Activated CD4-positive, alpha-beta memory T cell treated with anti-CD3 and anti-CD28 coated beads for 36 hours (primary cell): ENCODE data around the gene USF1. TPM values are rescaled to one million over a fixed set of nuclear protein-coding genes. Genes with fewer than 3 reads are reported as not detected.

Experiments used
- CTCF ChIA-PET: fragments of 350-600 bp; sonication (Branson Sonifier 250); formaldehyde crosslinking; loops from one replicate; lab custom pipeline; 2021; ENCODE audit warnings: antibody characterized with exemption, inconsistent platforms; lab: Charles Lee
- POLR2A ChIA-PET: fragments of 350-600 bp; sonication (Branson Sonifier 250); formaldehyde crosslinking; loops from one replicate; lab custom pipeline; 2021; ENCODE audit warnings: antibody characterized with exemption; lab: Charles Lee
- DNase-seq: peaks from one replicate; pipeline ENCODE4 v3.0.0-alpha.2; 2020
- H3K27ac Mint-ChIP-seq: one replicate; pipeline ENCODE4 v1.8.0; 2021; ENCODE audit warnings: mixed read lengths
- H3K27me3 Mint-ChIP-seq: one replicate; pipeline ENCODE4 v1.8.0; 2021; ENCODE audit warnings: mixed read lengths
- H3K36me3 Mint-ChIP-seq: one replicate; pipeline ENCODE4 v1.8.0; 2021; ENCODE audit warnings: mixed read lengths
- H3K4me1 Mint-ChIP-seq: one replicate; pipeline ENCODE4 v1.8.0; 2021; ENCODE audit warnings: low read depth, mixed read lengths
- H3K4me3 Mint-ChIP-seq: one replicate; pipeline ENCODE4 v1.8.0; 2021; ENCODE audit warnings: mild to moderate bottlenecking, mixed read lengths
- H3K9me3 Mint-ChIP-seq: one replicate; pipeline ENCODE4 v1.8.0; 2021; ENCODE audit warnings: mixed read lengths
- intact Hi-C: fragments of 100-400 bp; cut with micrococcal nuclease; formaldehyde crosslinking; loops from one replicate; pipeline ENCODE4 v1.15.1; 2023
- total RNA-seq, 2 experiments: library from RNA; stranded (reverse); gene quantifications; one replicate each; pipeline ENCODE4 v1.2.3, GENCODE V29; 2021

USF1 gene
- total RNA-seq, 2 experiments from 2014 or later, result 43.4 to 43.7 TPM

GRCh38 chr1:161076410-161076809, 30.6 kb upstream of the USF1 start:
- DNase-seq, result no peak
- peaks cover 7% of the 10 kb centered on the region for H3K4me1 Mint-ChIP-seq
- H3K27me3 Mint-ChIP-seq, result no peaks in the 10 kb centered on the region
- H3K9me3 Mint-ChIP-seq, result no peaks in the 10 kb centered on the region
- H3K36me3 Mint-ChIP-seq, result no peaks in the 10 kb centered on the region
- H3K27ac Mint-ChIP-seq, result no peak overlapping the region
- intact Hi-C loops, result no loop called here
- ChIA-PET POLR2A (no interaction called here), CTCF (interaction anchor here (1.0 kb wide), 1 partner anchor 21 kb away, joined by 4 read pairs; no protein-coding TSS in a partner anchor)
- no peak overlapping the region for H3K4me3 Mint-ChIP-seq

- CTCF ChIA-PET, result interaction anchor here (0.7 kb wide), 1 partner anchor 23 kb away, joined by 3 read pairs; no protein-coding TSS in a partner anchor
- POLR2A ChIA-PET, result no interaction called here
These were observed 29.0 kb upstream of the USF1 start for GRCh38 chr1:161074676-161075368.

GRCh38 chr1:161073474-161074121, 27.8 kb upstream of the USF1 start:
- ChIA-PET POLR2A (no interaction called here), CTCF (interaction anchor here (1.0 to 7.3 kb wide), 2 partner anchors 13 to 24 kb away, joined by 3 to 120 read pairs; partner anchors contain the start of gene KLHDC9)
- Mint-ChIP-seq H3K27me3 (no peaks in the 10 kb centered on the region), H3K4me1 (peaks cover 22% of the 10 kb centered on the region), H3K36me3 (peaks cover 8% of the 10 kb centered on the region), H3K4me3 (no peak overlapping the region), H3K27ac (no peak overlapping the region), H3K9me3 (peaks cover 2% of the 10 kb centered on the region)
- no peak for DNase-seq
- intact Hi-C loops, result no loop called here

More at GRCh38 chr1:161074676-161075368, 29.0 kb upstream of the USF1 start:
- Mint-ChIP-seq H3K4me1 (peaks cover 21% of the 10 kb centered on the region), H3K27me3 (no peaks in the 10 kb centered on the region), H3K9me3 (peaks cover 2% of the 10 kb centered on the region), H3K27ac (no peak overlapping the region), H3K4me3 (no peak overlapping the region), H3K36me3 (no peaks in the 10 kb centered on the region)
- no peak for DNase-seq
- intact Hi-C loops, result no loop called here

GRCh38 chr1:161072751-161073449, 27.1 kb upstream of the USF1 start:
- Mint-ChIP-seq H3K9me3 (peaks cover 2% of the 10 kb centered on the region), H3K4me1 (peaks cover 23% of the 10 kb centered on the region), H3K4me3 (no peak overlapping the region), H3K27me3 (no peaks in the 10 kb centered on the region), H3K36me3 (peaks cover 14% of the 10 kb centered on the region), H3K27ac (peak overlapping the region; percentile 39)
- ChIA-PET CTCF (interaction anchor here (1.6 to 7.3 kb wide), 4 partner anchors 21 to 60 kb away, joined by 10 to 120 read pairs (median 16); partner anchors contain the start of genes DEDD, KLHDC9 and USF1), POLR2A (no interaction called here)
- DNase-seq, result no peak
- intact Hi-C loops, result no loop called here

GRCh38 chr1:161071886-161072371, 26.2 kb upstream of the USF1 start:
- intact Hi-C loops, result no loop called here
- POLR2A ChIA-PET, result interaction anchor here (0.7 to 3.9 kb wide), 2 partner anchors 26 to 45 kb away, joined by 3 to 18 read pairs; partner anchors contain the start of genes NIT1, PFDN2 and USF1
- DNase-seq, result peak; percentile 64
- peaks cover 20% of the 10 kb centered on the region for H3K36me3 Mint-ChIP-seq
- no peaks in the 10 kb centered on the region for H3K27me3 Mint-ChIP-seq
- peaks cover 2% of the 10 kb centered on the region for H3K9me3 Mint-ChIP-seq
- peaks cover 31% of the 10 kb centered on the region for H3K4me1 Mint-ChIP-seq
- H3K27ac Mint-ChIP-seq, result peak overlapping the region; percentile 39
- H3K4me3 Mint-ChIP-seq, result no peak overlapping the region
- CTCF ChIA-PET, result interaction anchor here (0.6 to 7.3 kb wide), 14 partner anchors 8 to 282 kb away, joined by 3 to 120 read pairs (median 10); partner anchors contain the start of genes DEDD, KLHDC9, NIT1 and PFDN2

- Mint-ChIP-seq H3K4me1 (peaks cover 38% of the 10 kb centered on the region), H3K27me3 (no peaks in the 10 kb centered on the region), H3K4me3 (no peak overlapping the region), H3K9me3 (peaks cover 2% of the 10 kb centered on the region), H3K27ac (peak overlapping the region; percentile 99), H3K36me3 (peaks cover 27% of the 10 kb centered on the region)
- DNase-seq, result no peak
- CTCF ChIA-PET, result interaction anchor here (0.5 to 7.3 kb wide), 15 partner anchors 9 to 156 kb away, joined by 3 to 120 read pairs (median 8); partner anchors contain the start of genes DEDD, KLHDC9, NIT1 and PFDN2
- intact Hi-C loops, result loop anchor here (1.0 kb wide), 2 partner anchors 22 to 27 kb away; no protein-coding TSS in a partner anchor
- POLR2A ChIA-PET, result interaction anchor here (0.6 to 3.9 kb wide), 11 partner anchors 8 to 132 kb away, joined by 3 to 39 read pairs (median 5); partner anchors contain the start of genes DEDD, NIT1, PFDN2 and TSTD1
These were observed 25.0 kb upstream of the USF1 start for GRCh38 chr1:161070761-161071160.

GRCh38 chr1:161069731-161070270, 24.0 kb upstream of the USF1 start, which contains the start of gene ARHGAP30:
Gene ARHGAP30, minus strand, starts transcription at chr1:161069891. Its CDS starts 267 bp downstream, at chr1:161069624.
- CTCF ChIA-PET, result interaction anchor here (0.8 to 7.3 kb wide), 19 partner anchors 9 to 292 kb away, joined by 3 to 120 read pairs (median 4); partner anchors contain the start of genes DEDD, KLHDC9, NIT1 and PFDN2
- Mint-ChIP-seq H3K36me3 (peaks cover 27% of the 10 kb centered on the region), H3K27me3 (no peaks in the 10 kb centered on the region), H3K27ac (peak within 1 kb of the TSS; percentile 99), H3K4me1 (peaks cover 43% of the 10 kb centered on the region), H3K4me3 (peak within 1 kb of the TSS; percentile 97), H3K9me3 (peaks cover 2% of the 10 kb centered on the region)
- DNase-seq, result peak; percentile 95
- POLR2A ChIA-PET, result interaction anchor here (0.7 to 3.9 kb wide), 17 partner anchors 9 to 96 kb away, joined by 3 to 39 read pairs (median 4); partner anchors contain the start of genes DEDD, KLHDC9, NIT1 and PFDN2
- intact Hi-C loops, result loop anchor here (1.0 to 5.0 kb wide), 6 partner anchors 22 to 98 kb away; partner anchors contain the start of genes F11R and PPOX

- DNase-seq, result peak; percentile 38
- ChIA-PET POLR2A (interaction anchor here (0.8 to 3.9 kb wide), 14 partner anchors 9 to 273 kb away, joined by 3 to 39 read pairs (median 4); partner anchors contain the start of genes KLHDC9, LY9, NIT1 and PFDN2), CTCF (interaction anchor here (0.8 to 7.3 kb wide), 16 partner anchors 12 to 292 kb away, joined by 3 to 120 read pairs (median 4); partner anchors contain the start of genes DEDD, KLHDC9, NIT1 and PFDN2)
- intact Hi-C loops, result loop anchor here (1.0 to 5.0 kb wide), 4 partner anchors 46 to 98 kb away; partner anchors contain the start of genes F11R and PPOX
- peak overlapping the region; percentile 97 for H3K4me3 Mint-ChIP-seq
- peaks cover 30% of the 10 kb centered on the region for H3K36me3 Mint-ChIP-seq
- H3K4me1 Mint-ChIP-seq, result peaks cover 48% of the 10 kb centered on the region
- peak overlapping the region; percentile 99 for H3K27ac Mint-ChIP-seq
- no peaks in the 10 kb centered on the region for H3K27me3 Mint-ChIP-seq
- H3K9me3 Mint-ChIP-seq, result peaks cover 2% of the 10 kb centered on the region
These were observed 23.5 kb upstream of the USF1 start for GRCh38 chr1:161069241-161069640.

GRCh38 chr1:161068306-161069234, 22.8 kb upstream of the USF1 start:
- Mint-ChIP-seq H3K4me1 (peaks cover 54% of the 10 kb centered on the region), H3K27me3 (no peaks in the 10 kb centered on the region), H3K36me3 (peaks cover 35% of the 10 kb centered on the region), H3K4me3 (peak overlapping the region; percentile 97), H3K27ac (peak overlapping the region; percentile 99), H3K9me3 (peaks cover 2% of the 10 kb centered on the region)
- ChIA-PET POLR2A (interaction anchor here (0.6 to 3.9 kb wide), 16 partner anchors 9 to 273 kb away, joined by 3 to 39 read pairs (median 4); partner anchors contain the start of genes DEDD, LY9, NIT1 and PFDN2), CTCF (interaction anchor here (0.5 to 7.3 kb wide), 13 partner anchors 16 to 234 kb away, joined by 3 to 120 read pairs (median 5); partner anchors contain the start of genes DEDD, KLHDC9, PPOX and TSTD1)
- DNase-seq, result peak; percentile 91
- intact Hi-C loops, result loop anchor here (1.0 to 5.0 kb wide), 5 partner anchors 22 to 99 kb away; partner anchors contain the start of genes F11R and PPOX
